HG03066 (cell line): ENCODE measurements around the gene CHEK2.
"Not testable (repeated sequence)": the region's sequence is repeated elsewhere in the genome, so short reads cannot be mapped to it uniquely, and the experiment has no call there.

ENCODE experiments used
- ATAC-seq: cut with Tn5 transposase; IDR thresholded peaks from one replicate; pipeline ENCODE4 v1.9.1; 2021; ENCODE audit warnings: low read depth; ENCODE audit not compliant: unreplicated experiment

Gene CHEK2

DNA sequence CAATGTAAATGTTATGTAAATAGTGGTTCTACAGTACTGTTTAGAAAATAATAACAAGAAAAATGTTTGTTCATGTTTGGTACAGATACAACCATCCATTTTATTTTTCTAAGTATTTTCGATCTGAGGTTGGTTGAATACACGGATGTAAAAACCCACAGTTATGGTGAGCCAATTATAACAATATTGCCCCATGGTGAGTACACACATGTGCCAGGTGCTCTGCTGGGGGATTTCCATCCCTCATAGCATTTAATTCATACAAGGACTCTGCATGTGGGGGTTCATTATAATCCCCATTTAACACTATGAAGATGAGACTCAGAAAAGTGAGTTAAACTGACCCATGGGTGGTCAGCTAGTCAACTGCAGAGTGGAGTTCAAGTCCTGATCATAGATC is 38.7 kb downstream of the CHEK2 start:
- no peak for ATAC-seq

GRCh38 chr22:28693041-28693760 is 48.4 kb downstream of the CHEK2 start:
- ATAC-seq: not testable (repeated sequence)

DNA sequence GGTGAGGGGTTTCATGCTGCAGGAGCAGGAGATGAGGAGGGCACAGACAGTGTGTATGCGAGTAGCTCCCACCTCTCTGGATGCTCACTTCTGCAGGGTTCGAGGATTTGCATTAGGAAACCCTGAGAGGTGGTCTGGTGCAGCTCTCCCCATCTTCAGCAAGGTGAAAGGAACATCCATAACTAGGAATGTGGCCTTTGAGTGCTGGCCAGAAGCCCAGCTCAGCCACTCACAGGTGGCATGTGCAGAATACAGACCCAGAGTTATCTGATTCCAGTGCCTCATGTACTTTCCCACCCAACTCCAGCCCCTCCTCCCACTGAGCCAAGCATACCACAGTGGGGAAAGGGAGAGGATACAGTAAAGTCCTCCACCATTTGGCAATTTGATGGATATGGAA is 51.8 kb downstream of the CHEK2 start:
- ATAC-seq: not testable (repeated sequence)

- ATAC-seq: not testable (repeated sequence)
Observed at GRCh38 chr22:28682966-28683365, 58.7 kb downstream of the CHEK2 start.

GRCh38 chr22:28680813-28681490 is 60.7 kb downstream of the CHEK2 start:
- not testable (repeated sequence) for ATAC-seq

DNA sequence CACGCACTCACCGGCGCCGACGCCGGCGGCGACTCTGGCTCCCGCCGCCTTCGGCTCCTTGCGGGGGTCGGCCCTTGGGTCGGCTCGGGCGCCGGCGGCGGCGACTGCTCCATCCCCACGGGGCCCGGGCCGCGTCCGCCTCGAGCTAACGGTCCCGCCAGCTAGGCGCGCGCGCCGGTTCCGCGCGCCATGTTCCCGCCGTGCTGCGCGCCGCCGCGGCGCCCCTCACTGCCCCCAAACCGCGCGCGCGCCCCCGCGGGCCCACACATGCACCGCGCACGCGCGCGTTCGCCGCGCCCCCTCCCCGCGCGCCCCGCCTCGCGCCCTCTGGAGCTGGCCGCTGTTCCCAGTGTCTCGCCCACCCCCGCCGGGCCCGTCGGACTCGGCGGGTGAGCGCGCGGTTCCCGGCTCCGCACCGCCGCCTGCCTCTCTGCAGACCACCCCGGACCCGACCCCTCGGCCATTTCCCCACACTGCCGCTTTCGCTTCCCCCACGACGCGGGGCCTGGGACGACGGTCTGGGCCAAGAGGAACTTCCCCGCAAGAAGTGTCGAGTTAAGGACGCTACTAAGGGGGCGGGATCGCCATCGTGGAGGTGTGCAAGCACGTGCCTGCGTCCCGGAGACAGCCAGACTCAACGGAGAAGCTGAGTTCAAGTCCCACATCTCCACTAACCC is 61.9 kb downstream of the CHEK2 start, which contains the start of gene TTC28:
Gene TTC28, minus strand, starts transcription at position 230 of the 677 bp plus-strand sequence. Its CDS starts 117 bp downstream, at position 113.
- ATAC-seq: not testable (repeated sequence)

DNA sequence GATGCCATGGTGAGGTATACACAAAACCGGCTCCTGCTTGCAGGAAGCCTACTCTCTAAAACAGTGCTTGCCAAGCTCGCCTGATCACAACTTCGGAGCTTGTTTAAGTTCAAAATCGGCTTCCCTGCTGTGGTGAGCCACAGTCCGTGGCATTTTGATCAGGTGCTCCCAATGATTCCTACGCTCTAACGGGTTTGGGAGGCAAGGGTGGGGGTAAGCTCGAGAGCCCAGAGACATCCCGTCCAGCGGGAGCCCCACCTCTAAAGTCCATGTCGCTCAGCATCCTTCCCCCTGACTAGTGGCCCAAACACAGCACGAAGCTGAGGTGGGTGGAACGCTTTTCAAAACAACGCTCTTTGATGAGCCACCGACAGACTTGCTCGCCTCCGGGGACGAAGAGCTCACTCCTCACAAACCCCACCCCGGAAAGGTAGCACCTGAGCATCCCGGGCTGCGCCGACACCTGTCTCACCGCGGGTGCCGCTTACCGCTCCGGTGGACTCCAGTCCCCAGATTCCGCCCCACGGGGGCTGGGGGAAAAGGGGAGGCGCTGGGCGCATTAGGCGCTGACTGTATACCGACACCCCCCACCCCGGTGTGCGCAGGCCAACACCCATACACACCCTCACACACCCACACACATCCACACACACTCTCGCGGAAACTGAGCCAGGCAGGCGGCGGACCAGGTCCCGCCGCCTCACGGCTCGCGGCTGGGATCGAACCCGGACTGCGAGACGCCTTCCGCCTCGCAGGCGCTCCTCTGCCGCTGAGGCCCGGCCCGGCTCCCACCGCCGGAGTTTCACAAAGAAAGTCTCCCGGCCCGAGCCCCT is 62.6 kb downstream of the CHEK2 start:
- ATAC-seq: not testable (repeated sequence)

GRCh38 chr22:28678170-28678569 is 63.5 kb downstream of the CHEK2 start:
- not testable (repeated sequence) for ATAC-seq

DNA sequence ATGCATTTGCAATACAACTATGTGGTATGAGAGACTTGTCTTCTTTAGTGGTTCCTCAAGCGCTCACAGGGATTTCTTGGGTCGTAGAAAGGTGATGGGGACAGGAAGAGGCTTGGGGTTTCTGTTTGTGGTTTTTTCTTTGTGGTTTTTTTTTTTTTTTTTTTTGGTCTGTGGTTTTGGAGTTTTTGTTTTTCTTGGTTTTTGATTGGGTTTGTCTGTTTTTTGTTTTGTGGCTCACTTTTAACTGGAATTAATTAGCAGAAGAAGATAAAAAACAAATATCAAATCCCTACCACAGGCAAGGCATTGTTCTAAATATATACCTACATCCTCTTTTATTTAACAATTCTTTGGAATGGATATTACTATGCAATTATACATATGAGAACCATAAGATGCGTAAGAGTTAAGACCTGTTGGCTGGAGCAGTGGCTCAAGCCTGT is 67.5 kb downstream of the CHEK2 start:
- ATAC-seq: no peak

DNA sequence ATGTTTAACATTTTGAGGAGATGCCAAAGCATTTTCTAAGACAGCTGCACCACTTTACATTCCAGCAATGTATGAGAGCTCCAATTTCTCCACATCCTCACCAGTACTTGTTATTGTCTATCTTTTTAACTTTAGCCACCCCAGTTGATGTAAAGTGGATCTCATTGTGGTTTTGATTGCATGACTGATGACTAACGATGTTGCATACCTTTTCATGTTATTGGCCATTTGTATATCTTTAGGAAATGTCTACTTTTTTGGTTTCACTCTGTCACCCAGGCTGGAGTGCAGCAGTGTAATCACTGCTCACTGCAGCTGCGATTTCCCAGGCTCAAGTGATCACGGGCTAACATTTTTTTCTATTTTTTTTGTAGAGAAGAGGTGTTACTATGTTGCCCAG is 70.9 kb downstream of the CHEK2 start:
- ATAC-seq: no peak

- no peak for ATAC-seq
Observed at GRCh38 chr22:28670161-28670560, 71.5 kb downstream of the CHEK2 start.

- ATAC-seq: no peak
Observed at GRCh38 chr22:28669387-28669786, 72.2 kb downstream of the CHEK2 start.

DNA sequence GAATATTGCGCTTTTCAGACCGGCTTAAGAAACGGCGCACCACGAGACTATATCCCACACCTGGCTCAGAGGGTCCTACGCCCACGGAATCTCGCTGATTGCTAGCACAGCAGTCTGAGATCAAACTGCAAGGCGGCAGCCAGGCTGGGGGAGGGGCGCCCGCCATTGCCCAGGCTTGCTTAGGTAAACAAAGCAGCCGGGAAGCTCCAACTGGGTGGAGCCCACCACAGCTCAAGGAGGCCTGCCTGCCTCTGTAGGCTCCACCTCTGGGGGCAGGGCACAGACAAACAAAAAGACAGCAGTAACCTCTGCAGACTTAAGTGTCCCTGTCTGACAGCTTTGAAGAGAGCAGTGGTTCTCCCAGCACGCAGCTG is 78.1 kb downstream of the CHEK2 start:
- not testable (repeated sequence) for ATAC-seq

GRCh38 chr22:28658448-28658847 is 83.2 kb downstream of the CHEK2 start:
- no peak for ATAC-seq

DNA sequence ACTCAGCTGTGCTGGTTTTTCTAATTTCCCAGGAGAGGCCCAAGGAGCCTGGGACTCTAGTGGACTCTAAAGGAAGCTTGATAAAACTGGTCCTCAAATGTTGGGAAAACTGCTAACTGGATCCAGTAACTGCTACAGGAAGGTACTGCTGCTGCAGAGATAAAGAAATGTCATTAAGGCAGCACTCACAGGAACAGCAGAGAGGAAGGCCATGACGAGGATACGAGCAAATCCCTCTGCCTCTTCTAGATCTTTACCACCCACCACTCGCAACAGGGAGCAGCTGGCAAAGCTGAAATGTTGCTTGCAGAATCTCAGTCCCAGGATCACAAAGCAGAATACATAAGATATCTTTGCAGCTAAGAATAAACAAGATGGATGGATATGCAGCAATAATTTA is 85.4 kb downstream of the CHEK2 start:
- ATAC-seq: no peak

- ATAC-seq: no peak
Observed at GRCh38 chr22:28650463-28650862, 91.2 kb downstream of the CHEK2 start.

GRCh38 chr22:28648792-28649191 is 92.8 kb downstream of the CHEK2 start:
- no peak for ATAC-seq

GRCh38 chr22:28647216-28647615 is 94.4 kb downstream of the CHEK2 start:
- no peak for ATAC-seq

DNA sequence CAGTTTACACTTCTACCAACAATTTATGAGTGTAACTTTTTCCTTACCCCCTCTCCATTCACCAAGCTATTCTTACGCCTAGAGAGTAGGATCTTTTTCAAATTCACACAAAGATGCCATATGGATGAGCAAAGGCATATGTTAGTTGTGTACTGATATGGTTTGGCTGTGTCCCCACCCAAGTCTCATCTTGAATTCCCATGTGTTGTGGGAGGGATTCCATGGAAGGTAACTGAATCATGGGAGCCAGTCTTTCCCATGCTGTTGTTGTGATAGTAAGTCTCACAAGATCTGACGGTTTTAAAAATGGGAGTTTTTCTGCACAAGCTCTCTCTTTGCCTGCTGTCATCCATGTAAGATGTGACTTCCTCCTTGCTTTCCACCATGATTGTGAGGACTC is 102.3 kb downstream of the CHEK2 start:
- no peak for ATAC-seq
